Stimulated activated CD4-positive, alpha-beta T cell treated with anti-CD3 and anti-CD28 coated beads, Interleukin-15, amount 100 ng/mL, for 24 hours (primary cell): Measurements from ENCODE around the gene ID1.
"Not testable (repeated sequence)": the region's sequence is repeated elsewhere in the genome, so short reads cannot be mapped to it uniquely, and the experiment has no call there.

Experiments
- DNase-seq: peaks from one replicate; pipeline ENCODE4 v3.0.0-alpha.2; 2020

Gene ID1

GRCh38 chr20:31638816-31639215 is 33.7 kb downstream of the ID1 start:
- no peak for DNase-seq

- DNase-seq, result no peak
Measured at GRCh38 chr20:31640259-31640658, 35.2 kb downstream of the ID1 start.

- no peak for DNase-seq
Measured at GRCh38 chr20:31641391-31641790, 36.3 kb downstream of the ID1 start.

- DNase-seq, result no peak
Measured at GRCh38 chr20:31642837-31643236, 37.7 kb downstream of the ID1 start.

- no peak for DNase-seq
Measured at GRCh38 chr20:31643522-31643921, 38.4 kb downstream of the ID1 start.

- DNase-seq, result no peak
Measured at GRCh38 chr20:31644701-31645100, 39.6 kb downstream of the ID1 start.

- DNase-seq, result not testable (repeated sequence)
Measured at GRCh38 chr20:31648104-31648503, 43.0 kb downstream of the ID1 start.

GRCh38 chr20:31652917-31653396 is 47.9 kb downstream of the ID1 start:
- DNase-seq, result no peak

GRCh38 chr20:31653561-31653960 is 48.5 kb downstream of the ID1 start:
- no peak for DNase-seq

GRCh38 chr20:31654534-31654933 is 49.4 kb downstream of the ID1 start:
- no peak for DNase-seq
